K562 (cell line): Measurements from ENCODE around the gene BDH1. TPM values are rescaled to one million over a fixed set of nuclear protein-coding genes. Genes with fewer than 3 reads are reported as not detected.

Experiments used
- C11orf30 ChIP-seq: fragments of 450-650 bp; IDR thresholded peaks from 2 replicates; pipeline ENCODE4 v1.6.1; 2016; ENCODE audit warnings: low read depth, mild to moderate bottlenecking
- CBX3 ChIP-seq, 2 experiments: IDR thresholded peaks; 1 replicate in 1 of 2; 2 replicates in 1 of 2; pipeline ENCODE4 v1.6.1; 2012; ENCODE audit warnings: inconsistent platforms in 2 of 2, low read length in 2 of 2, borderline replicate concordance in 1 of 2, control low read depth in 1 of 2
- CHD4 ChIP-seq: fragments of 200-600 bp; sonication (generic); IDR thresholded peaks from 3 replicates; pipeline ENCODE4 v1.6.1; 2012; ENCODE audit warnings: low read depth, mild to moderate bottlenecking, mixed read lengths, low read length, inconsistent platforms; ENCODE audit not compliant: insufficient read depth, insufficient replicate concordance, poor library complexity, severe bottlenecking
- CLOCK ChIP-seq: fragments of 250-450 bp; sonication (Bioruptor Pico); IDR thresholded peaks from 2 replicates; pipeline ENCODE4 v1.4.0; 2020; ENCODE audit warnings: mild to moderate bottlenecking, moderate library complexity, borderline replicate concordance
- ELK1 ChIP-seq: sonication (generic); formaldehyde crosslinking; IDR thresholded peaks from 2 replicates; pipeline ENCODE4 v1.8.1; 2022; ENCODE audit warnings: missing genetic modification reagents
- HNRNPH1 ChIP-seq: fragments of 200-400 bp; formaldehyde crosslinking; optimal IDR thresholded peaks from 2 replicates; pipeline ENCODE3; 2017; ENCODE audit warnings: low read depth, mild to moderate bottlenecking, low read length, moderate library complexity
- MAFK ChIP-seq: IDR thresholded peaks from 2 replicates; pipeline ENCODE4 v1.6.1; 2011; ENCODE audit warnings: low read length, improper control_type of control experiment
- NR1H2 ChIP-seq: sonication (generic); formaldehyde crosslinking; IDR thresholded peaks from 2 replicates; pipeline ENCODE4 v1.4.0; 2020; ENCODE audit warnings: mild to moderate bottlenecking, missing genetic modification reagents
- PPARD ChIP-seq: fragments of 250-450 bp; sonication (Bioruptor Pico); IDR thresholded peaks from 2 replicates; pipeline ENCODE4 v1.8.0; 2022; ENCODE audit warnings: inconsistent platforms, mild to moderate bottlenecking, moderate library complexity
- PTBP1 ChIP-seq: fragments of 200-400 bp; formaldehyde crosslinking; IDR thresholded peaks from 2 replicates; pipeline ENCODE4 v1.6.1; 2017; ENCODE audit warnings: low read depth, low read length
- REST ChIP-seq, 2 experiments: fragments of 450-650 bp; formaldehyde crosslinking in 1 of 2; IDR thresholded peaks; 2 replicates each; pipeline versions ENCODE4 v1.4.0 to v1.6.1; 2014 to 2020; ENCODE audit warnings: mild to moderate bottlenecking in 2 of 2, borderline replicate concordance in 1 of 2, low read depth in 1 of 2
- SAP30 ChIP-seq: fragments of 200-600 bp; sonication (generic); IDR thresholded peaks from 2 replicates; pipeline ENCODE4 v1.6.1; 2012; ENCODE audit warnings: borderline replicate concordance, low read depth, mild to moderate bottlenecking, moderate library complexity, low read length, control low read depth, inconsistent platforms; ENCODE audit not compliant: insufficient read depth, poor library complexity, severe bottlenecking
- TBP ChIP-seq: optimal IDR thresholded peaks from 2 replicates; pipeline ENCODE3; 2011; ENCODE audit warnings: low read depth, low read length, improper control_type of control experiment
- TRIM28 ChIP-seq: fragments of 450-650 bp; IDR thresholded peaks from 2 replicates; pipeline ENCODE4 v1.6.1; 2017
- ZNF311 ChIP-seq: fragments of 250-450 bp; sonication (Bioruptor Pico); IDR thresholded peaks from 2 replicates; pipeline ENCODE4 v1.4.0; 2020; ENCODE audit warnings: mild to moderate bottlenecking, moderate library complexity
- polyA plus RNA-seq, 8 experiments: library from polyadenylated mRNA; depleted of rRNA in 4 of 8; stranded (reverse) in 5 of 8; unstranded in 3 of 8; fragments of >200 nt; fragmentation: Nextera tagmentation in 2 of 8; fragmentation: Illumina TruSeq in 1 of 8; extraction: Ambion mirVana in 2 of 8; extraction: Trizol in 1 of 8; gene quantifications; 2 replicates each; pipeline versions ENCODE4 v1.2.1 to v1.2.3, GENCODE V29; 2011 to 2014; ENCODE audit warnings: inconsistent platforms in 1 of 8, missing spikeins in 1 of 8
- total RNA-seq, 7 experiments: library from RNA; depleted of rRNA in 6 of 7; stranded (reverse); fragments of >200 nt in 6 of 7; fragmentation: Illumina TruSeq in 2 of 7; extraction: Trizol in 2 of 7; gene quantifications; 2 replicates each; pipeline versions ENCODE4 v1.2.1 to v1.2.3, GENCODE V29; 2011 to 2021; ENCODE audit warnings: low replicate concordance in 1 of 7

BDH1 gene
- total and polyA plus RNA-seq, 9 of the 15 experiments (the other 6 are each of a cell fraction or from before 2014, with no cell fraction given): 0.07 to 0.89 (median 0.12) TPM; not detected in 3

- TF ChIP-seq REST (IDR thresholded peaks at IDR 0.05; ENCODE audit: borderline replicate concordance): peak; percentile 24; the same call in 1 of the 2 replicates
- no peak for TF ChIP-seq REST (CRISPR knock-in tag; IDR thresholded peaks at IDR 0.05; ENCODE audit: low read depth)
- TF ChIP-seq NR1H2 (CRISPR knock-in tag): no peak
- TF ChIP-seq MAFK: no peak
- no peak for TF ChIP-seq SAP30
- TF ChIP-seq PPARD: no peak
- TF ChIP-seq ZNF311 (CRISPR knock-in tag): no peak
- 0 out of 2 replicates have a peak, but pooled peaks have one; percentile 5 for TF ChIP-seq TRIM28
- TF ChIP-seq CLOCK: no peak
- TF ChIP-seq TBP: no peak
- no peak for TF ChIP-seq CHD4
- TF ChIP-seq ELK1 (CRISPR knock-in tag): no peak
- peak in 1 of 2 experiments; percentile 11; a peak in 2 of 3 replicates for TF ChIP-seq CBX3 (IDR thresholded peaks at IDR 0.05; ENCODE audit: borderline replicate concordance in 1 of 2, low read length in 2 of 2)
- TF ChIP-seq PTBP1: no peak
- no peak for TF ChIP-seq C11orf30
- TF ChIP-seq HNRNPH1: no peak
Observed at GRCh38 chr3:197501879-197502620, 53.7 kb downstream of the BDH1 start (continued).
